HepG2 (cell line): Measurements from ENCODE around the gene IL26. TPM values are rescaled to one million over a fixed set of nuclear protein-coding genes. Genes with fewer than 3 reads are reported as not detected.

Experiments
- ATAC-seq: fragments of 200-7000 bp; cut with Tn5 transposase; 3 replicates; pipeline ENCODE4 v1.9.1; 2020; ENCODE audit warnings: mild to moderate bottlenecking, moderate library complexity
- BruUV-seq: library from RNA; stranded (reverse); fragments of 400-500 nt; replicated peaks from 2 replicates; lab custom pipeline; 2021; lab: Mats Ljungman, UMichigan
- CTCF ChIA-PET: fragments of 300-600 bp; formaldehyde crosslinking; extraction: SDS; loops from one replicate; lab custom pipeline; 2021; ENCODE audit warnings: low total read pairs, inconsistent platforms, low intra/inter-chr PET ratio; lab: Yijun Ruan, JAX
- POLR2A ChIA-PET: fragments of 350-600 bp; sonication (Branson Sonifier 250); formaldehyde crosslinking; loops from one replicate; lab custom pipeline; 2020; ENCODE audit warnings: antibody characterized with exemption, inconsistent platforms; lab: Yijun Ruan, JAX
- DNase-seq: peaks from one replicate; pipeline ENCODE4 v3.0.0-alpha.2; 2015; ENCODE audit warnings: low spot score
- FAIRE-seq: peaks from 3 replicates; lab custom pipeline; 2011; peaks lifted over from hg19 to GRCh38; lab: Jason Lieb, UNC
- H2AFZ ChIP-seq: one replicate; pipeline ENCODE4 v1.6.1; 2011; ENCODE audit warnings: low read length, inconsistent platforms
- H3K27ac ChIP-seq: fragments of 300-600 bp; 3 replicates; pipeline ENCODE4 v1.8.0; 2011; ENCODE audit warnings: mixed run types, mild to moderate bottlenecking, mixed read lengths, low read length, inconsistent platforms; ENCODE audit not compliant: insufficient read depth; ENCODE audit errors: extremely low read length
- H3K27me3 ChIP-seq, 2 experiments: fragments of 200-600 bp in 1 of 2; 2 replicates in 1 of 2; 3 replicates in 1 of 2; pipeline versions ENCODE4 v1.6.0 to v1.8.0; 2011; ENCODE audit warnings: low read length in 2 of 2, mild to moderate bottlenecking in 2 of 2, moderate library complexity in 2 of 2, inconsistent platforms in 1 of 2; ENCODE audit not compliant: insufficient read depth in 2 of 2, control insufficient read depth in 1 of 2
- H3K36me3 ChIP-seq, 2 experiments: fragments of 200-600 bp in 1 of 2; replicated peaks in 1 of 2; 2 replicates in 1 of 2; 3 replicates in 1 of 2; pipeline versions ENCODE4 v1.5.1 to v1.8.0; 2011; ENCODE audit warnings: low read length in 2 of 2, inconsistent platforms in 1 of 2; ENCODE audit not compliant: insufficient read depth in 2 of 2, control insufficient read depth in 1 of 2
- H3K4me1 ChIP-seq: 2 replicates; pipeline ENCODE4 v1.5.1; 2012; ENCODE audit warnings: low read length, inconsistent platforms; ENCODE audit not compliant: insufficient read depth
- H3K4me2 ChIP-seq: 2 replicates; pipeline ENCODE4 v1.6.0; 2011; ENCODE audit warnings: low read depth, low read length, inconsistent platforms
- H3K4me3 ChIP-seq, 3 experiments: fragments of 200-600 bp in 1 of 3; sonication (generic), shearing (Covaris generic) in 1 of 3; replicated peaks in 1 of 3; 2 replicates each; pipeline ENCODE4 v1.5.1; 2011 to 2016; ENCODE audit warnings: low read length in 3 of 3, inconsistent platforms in 2 of 3, low read depth in 2 of 3, mild to moderate bottlenecking in 2 of 3, control low read depth in 1 of 3, mixed read lengths in 1 of 3; ENCODE audit not compliant: insufficient read depth in 1 of 3
- H3K79me2 ChIP-seq: one replicate; pipeline ENCODE4 v1.6.1; 2011; ENCODE audit warnings: low read length, inconsistent platforms; ENCODE audit not compliant: insufficient read depth
- H3K9ac ChIP-seq: 2 replicates; pipeline ENCODE4 v1.6.0; 2011; ENCODE audit warnings: mild to moderate bottlenecking, low read depth, low read length, inconsistent platforms; ENCODE audit not compliant: insufficient read depth
- H3K9me3 ChIP-seq: 2 replicates; pipeline ENCODE4 v1.5.1; 2012; ENCODE audit warnings: mild to moderate bottlenecking, low read length
- H4K20me1 ChIP-seq: 2 replicates; pipeline ENCODE4 v1.6.0; 2011; ENCODE audit warnings: inconsistent platforms, mild to moderate bottlenecking, low read length, moderate library complexity; ENCODE audit not compliant: insufficient read depth
- AKAP8 ChIP-seq: sonication (generic); formaldehyde crosslinking; IDR thresholded peaks from 2 replicates; pipeline ENCODE4 v1.5.1; 2020; ENCODE audit warnings: mild to moderate bottlenecking, missing genetic modification reagents
- BCL3 ChIP-seq: sonication (generic); formaldehyde crosslinking; IDR thresholded peaks from 2 replicates; pipeline ENCODE4 v1.5.1; 2020; ENCODE audit warnings: mild to moderate bottlenecking, missing genetic modification reagents, moderate library complexity
- FOXC1 ChIP-seq: sonication (generic); formaldehyde crosslinking; IDR thresholded peaks from 2 replicates; pipeline ENCODE4 v1.8.0; 2022; ENCODE audit warnings: mild to moderate bottlenecking, missing genetic modification reagents, borderline replicate concordance
- KLF11 ChIP-seq: IDR thresholded peaks from 2 replicates; pipeline ENCODE4 v1.6.1; 2016; ENCODE audit warnings: missing compliant biosample characterization
- MXD4 ChIP-seq: IDR thresholded peaks from 2 replicates; pipeline ENCODE4 v1.6.1; 2016; ENCODE audit warnings: mild to moderate bottlenecking, missing biosample characterization, missing genetic modification reagents
- NAIF1 ChIP-seq: sonication (generic); formaldehyde crosslinking; IDR thresholded peaks from 2 replicates; pipeline ENCODE4 v1.5.0; 2020; ENCODE audit warnings: mild to moderate bottlenecking, missing genetic modification reagents, borderline replicate concordance
- REST ChIP-seq, 2 experiments: IDR thresholded peaks; 2 replicates each; pipeline ENCODE4 v1.6.1; 2011 to 2012; ENCODE audit warnings: low read length in 2 of 2, borderline replicate concordance in 1 of 2, low read depth in 1 of 2, mild to moderate bottlenecking in 1 of 2, moderate library complexity in 1 of 2
- ZBTB7A ChIP-seq: sonication (generic); formaldehyde crosslinking; IDR thresholded peaks from 2 replicates; pipeline ENCODE4 v1.8.0; 2022; ENCODE audit warnings: mild to moderate bottlenecking, missing genetic modification reagents
- ZNF205 ChIP-seq: IDR thresholded peaks from 2 replicates; pipeline ENCODE4 v1.6.1; 2018; ENCODE audit warnings: missing biosample characterization, missing genetic modification reagents
- ZNF543 ChIP-seq: sonication (generic); formaldehyde crosslinking; IDR thresholded peaks from 2 replicates; pipeline ENCODE4 v1.4.0; 2020; ENCODE audit warnings: mild to moderate bottlenecking, missing genetic modification reagents
- ZNF562 ChIP-seq: sonication (generic); formaldehyde crosslinking; IDR thresholded peaks from 2 replicates; pipeline ENCODE4 v1.8.0; 2022; ENCODE audit warnings: missing genetic modification reagents, borderline replicate concordance
- ZNF609 ChIP-seq: sonication (generic); formaldehyde crosslinking; IDR thresholded peaks from 2 replicates; pipeline ENCODE4 v1.4.0; 2020; ENCODE audit warnings: mild to moderate bottlenecking, missing genetic modification reagents, borderline replicate concordance
- WGBS: methylation state at CpG from one replicate; pipeline ENCODE4 v1.1.6; 2017; ENCODE audit warnings: low lambda C conversion rate; 5-methylcytosine and 5-hydroxymethylcytosine counted together
- in situ Hi-C: cut with HindIII; loops from 2 replicates; pipeline ENCODE4 v1.10.0; 2017; ENCODE audit warnings: low pct_unique_long_range_greater_than_20kb; ENCODE audit not compliant: extremely low pct_ligation_motif_present
- intact Hi-C: fragments of 100-400 bp; cut with micrococcal nuclease; formaldehyde crosslinking; loops from one replicate; pipeline ENCODE4 v1.10.0; 2022; ENCODE audit not compliant: unreplicated experiment
- polyA plus RNA-seq, 8 experiments: library from polyadenylated mRNA; depleted of rRNA in 3 of 8; stranded (reverse) in 7 of 8; unstranded in 1 of 8; fragments of >200 nt; fragmentation: Illumina TruSeq in 4 of 8; extraction: Trizol in 4 of 8; gene quantifications; 2 replicates each; pipeline versions ENCODE4 v1.2.1 to v1.2.3, GENCODE V29; 2011 to 2016; ENCODE audit warnings: low read depth in 4 of 8, missing spikeins in 1 of 8, mixed read lengths in 1 of 8; ENCODE audit not compliant: insufficient read depth in 1 of 8
- total RNA-seq, 5 experiments: library from RNA; depleted of rRNA; stranded (reverse); fragments of >200 nt; fragmentation: Illumina TruSeq; extraction: Trizol; gene quantifications; 2 replicates each; pipeline ENCODE4 v1.2.3, GENCODE V29; 2016; ENCODE audit warnings: low read depth in 1 of 5
- TF ChIP-seq, protein P1 (sequence below): sonication (generic); formaldehyde crosslinking; IDR thresholded peaks from 2 replicates; pipeline ENCODE4 v1.5.0; 2020; ENCODE audit warnings: missing genetic modification reagents

Gene IL26
- total and polyA plus RNA-seq, 2 of the 13 experiments (the other 11 are each of a cell fraction or from before 2014, with no cell fraction given) = not detected

- WGBS = 1% methylated on average over 7 of the region's 7 CpGs
- no peaks in the 10 kb centered on the region for H4K20me1 ChIP-seq
- BruUV-seq = no TSS peak
- no peak overlapping the region for H2AFZ ChIP-seq
- H3K79me2 ChIP-seq = no peaks in the 10 kb centered on the region
- CTCF ChIA-PET = no interaction called here
- FAIRE-seq = no peak
- H3K4me2 ChIP-seq = no peak overlapping the region
- H3K4me1 ChIP-seq = no peaks in the 10 kb centered on the region
- DNase-seq = no peak
- POLR2A ChIA-PET = no interaction called here
- H3K27ac ChIP-seq = no peak overlapping the region
- peaks cover 3 to 4% of the 10 kb centered on the region in 2 experiments; a peak in 2 of 5 replicates for H3K27me3 ChIP-seq
- in situ Hi-C loops (no loop called here), intact Hi-C loops (no loop called here)
- no peaks in the 10 kb centered on the region for H3K9me3 ChIP-seq
- no peak for ATAC-seq
- no peaks in the 10 kb centered on the region for H3K36me3 ChIP-seq
- H3K9ac ChIP-seq = no peak overlapping the region
- no peak overlapping the region for H3K4me3 ChIP-seq
- TF ChIP-seq MXD4 (no peak), ZNF609 (no peak), AKAP8 (CRISPR knock-in tag) (no peak), ZNF543 (CRISPR knock-in tag) (no peak), ZNF205 (CRISPR knock-in tag) (no peak), FOXC1 (no peak), KLF11 (CRISPR knock-in tag) (no peak), ZNF562 (CRISPR knock-in tag) (no peak), NAIF1 (no peak), REST (IDR thresholded peaks at IDR 0.05; ENCODE audit: borderline replicate concordance in 1 of 2, low read depth in 1 of 2, low read length in 2 of 2) (no peak), ZBTB7A (CRISPR knock-in tag) (no peak), BCL3 (CRISPR knock-in tag) (no peak)
- TF ChIP-seq, protein P1, sequence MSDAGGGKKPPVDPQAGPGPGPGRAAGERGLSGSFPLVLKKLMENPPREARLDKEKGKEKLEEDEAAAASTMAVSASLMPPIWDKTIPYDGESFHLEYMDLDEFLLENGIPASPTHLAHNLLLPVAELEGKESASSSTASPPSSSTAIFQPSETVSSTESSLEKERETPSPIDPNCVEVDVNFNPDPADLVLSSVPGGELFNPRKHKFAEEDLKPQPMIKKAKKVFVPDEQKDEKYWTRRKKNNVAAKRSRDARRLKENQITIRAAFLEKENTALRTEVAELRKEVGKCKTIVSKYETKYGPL (CRISPR knock-in tag) = no peak
Measured at GRCh38 chr12:68264158-68264855, 38.7 kb upstream of the IL26 start.
